Measurements from ENCODE around the gene SERPINB12.

- TF ChIP-seq, protein P1, sequence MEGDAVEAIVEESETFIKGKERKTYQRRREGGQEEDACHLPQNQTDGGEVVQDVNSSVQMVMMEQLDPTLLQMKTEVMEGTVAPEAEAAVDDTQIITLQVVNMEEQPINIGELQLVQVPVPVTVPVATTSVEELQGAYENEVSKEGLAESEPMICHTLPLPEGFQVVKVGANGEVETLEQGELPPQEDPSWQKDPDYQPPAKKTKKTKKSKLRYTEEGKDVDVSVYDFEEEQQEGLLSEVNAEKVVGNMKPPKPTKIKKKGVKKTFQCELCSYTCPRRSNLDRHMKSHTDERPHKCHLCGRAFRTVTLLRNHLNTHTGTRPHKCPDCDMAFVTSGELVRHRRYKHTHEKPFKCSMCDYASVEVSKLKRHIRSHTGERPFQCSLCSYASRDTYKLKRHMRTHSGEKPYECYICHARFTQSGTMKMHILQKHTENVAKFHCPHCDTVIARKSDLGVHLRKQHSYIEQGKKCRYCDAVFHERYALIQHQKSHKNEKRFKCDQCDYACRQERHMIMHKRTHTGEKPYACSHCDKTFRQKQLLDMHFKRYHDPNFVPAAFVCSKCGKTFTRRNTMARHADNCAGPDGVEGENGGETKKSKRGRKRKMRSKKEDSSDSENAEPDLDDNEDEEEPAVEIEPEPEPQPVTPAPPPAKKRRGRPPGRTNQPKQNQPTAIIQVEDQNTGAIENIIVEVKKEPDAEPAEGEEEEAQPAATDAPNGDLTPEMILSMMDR (IDR thresholded peaks at IDR 0.05) = no peak
- no peak for TF ChIP-seq POLR2A (IDR thresholded peaks at IDR 0.05)
Observed at GRCh38 chr18:63575681-63576080, 33.5 kb downstream of the SERPINB12 start.
